PC-3 (cell line): Measurements from ENCODE around the gene ABCA12. TPM values are rescaled to one million over a fixed set of nuclear protein-coding genes. Genes with fewer than 3 reads are reported as not detected.

Experiments
- ATAC-seq: fragments of 200-7000 bp; cut with Tn5 transposase; 2 replicates; pipeline ENCODE4 v1.9.1; 2020; ENCODE audit warnings: mild to moderate bottlenecking, moderate library complexity
- BruUV-seq: library from RNA; stranded (reverse); fragments of 400-500 nt; replicated peaks from 2 replicates; lab custom pipeline; 2021; lab: Mats Ljungman, UMichigan
- CTCF ChIA-PET: fragments of 300-600 bp; sonication (Branson Sonifier 250); formaldehyde crosslinking; loops from one replicate; lab custom pipeline; 2022; ENCODE audit warnings: antibody characterized with exemption; lab: Charles Lee
- POLR2A ChIA-PET: fragments of 300-600 bp; sonication (Branson Sonifier 250); formaldehyde crosslinking; loops from one replicate; lab custom pipeline; 2022; ENCODE audit warnings: antibody characterized with exemption; ENCODE audit not compliant: unreplicated experiment; lab: Charles Lee
- DNase-seq: peaks from one replicate; pipeline ENCODE4 v3.0.0-alpha.2; 2015
- H2AFZ ChIP-seq: fragments of 300-600 bp; sonication (generic); 2 replicates; pipeline ENCODE4 v1.6.0; 2016; ENCODE audit warnings: antibody characterized with exemption, low read length
- H3F3A ChIP-seq: fragments of 300-600 bp; sonication (generic); one replicate; pipeline ENCODE4 v1.6.0; 2017; ENCODE audit warnings: antibody characterized with exemption, low read length, control low read depth, mild to moderate bottlenecking; ENCODE audit not compliant: unreplicated experiment
- H3K27ac ChIP-seq: fragments of 300-600 bp; sonication (generic); 2 replicates; pipeline ENCODE4 v1.5.1; 2016; ENCODE audit warnings: mild to moderate bottlenecking, low read length
- H3K27me3 ChIP-seq: fragments of 300-600 bp; sonication (generic); 2 replicates; pipeline ENCODE4 v1.6.1; 2016; ENCODE audit warnings: low read length, mixed read lengths
- H3K36me3 ChIP-seq: fragments of 300-600 bp; sonication (generic); 2 replicates; pipeline ENCODE4 v1.6.1; 2016; ENCODE audit warnings: low read depth, mixed run types, low read length, mixed read lengths
- H3K4me1 ChIP-seq: fragments of 300-600 bp; sonication (generic); 2 replicates; pipeline ENCODE4 v1.5.1; 2016; ENCODE audit warnings: low read length; ENCODE audit not compliant: insufficient read depth
- H3K4me2 ChIP-seq: fragments of 300-600 bp; sonication (generic); 2 replicates; pipeline ENCODE4 v1.6.0; 2016; ENCODE audit warnings: low read length
- H3K4me3 ChIP-seq: fragments of 300-600 bp; sonication (generic); 2 replicates; pipeline ENCODE4 v1.5.1; 2016; ENCODE audit warnings: mild to moderate bottlenecking, low read length, mixed read lengths
- H3K79me2 ChIP-seq: fragments of 300-600 bp; sonication (generic); 2 replicates; pipeline ENCODE4 v1.6.1; 2017; ENCODE audit warnings: low read length, mixed read lengths
- H3K9ac ChIP-seq: fragments of 300-600 bp; sonication (generic); 2 replicates; pipeline ENCODE4 v1.6.0; 2016; ENCODE audit warnings: mild to moderate bottlenecking, low read length
- H3K9me2 ChIP-seq: fragments of 300-600 bp; sonication (generic); replicated peaks from 2 replicates; pipeline ENCODE4 v1.6.1; 2016; ENCODE audit warnings: mixed run types, low read length, mixed read lengths
- H3K9me3 ChIP-seq: fragments of 300-600 bp; sonication (generic); 2 replicates; pipeline ENCODE4 v1.6.1; 2016; ENCODE audit warnings: low read length, mixed read lengths
- H4K20me1 ChIP-seq: fragments of 300-600 bp; sonication (generic); 2 replicates; pipeline ENCODE4 v1.6.1; 2016; ENCODE audit warnings: low read length, mixed read lengths
- EZH2 ChIP-seq: fragments of 300-600 bp; sonication (generic); IDR thresholded peaks from one replicate; pipeline ENCODE4 v1.6.1; 2017; ENCODE audit warnings: antibody characterized with exemption, mild to moderate bottlenecking, low read length; ENCODE audit not compliant: unreplicated experiment
- EZH2phosphoT487 ChIP-seq: fragments of 300-600 bp; sonication (generic); IDR thresholded peaks from 2 replicates; pipeline ENCODE4 v1.6.1; 2018; ENCODE audit warnings: mild to moderate bottlenecking, antibody characterized with exemption, low read length, borderline replicate concordance
- intact Hi-C: fragments of 100-400 bp; cut with micrococcal nuclease; formaldehyde crosslinking; loops from 2 replicates; pipeline ENCODE4 v1.9.0; 2023
- total RNA-seq: library from RNA; depleted of rRNA; stranded (reverse); fragments of >200 nt; gene quantifications from 2 replicates; pipeline ENCODE4 v1.2.3, GENCODE V29; 2014
- TF ChIP-seq, protein P1 (sequence below): fragments of 300-600 bp; sonication (generic); conservative IDR thresholded peaks from 2 replicates; pipeline ENCODE4 v1.5.1; 2017; ENCODE audit warnings: antibody characterized with exemption, low read depth, mild to moderate bottlenecking, low read length

The ABCA12 gene
- total RNA-seq, 1 experiment from 2014 or later, result not detected

DNA sequence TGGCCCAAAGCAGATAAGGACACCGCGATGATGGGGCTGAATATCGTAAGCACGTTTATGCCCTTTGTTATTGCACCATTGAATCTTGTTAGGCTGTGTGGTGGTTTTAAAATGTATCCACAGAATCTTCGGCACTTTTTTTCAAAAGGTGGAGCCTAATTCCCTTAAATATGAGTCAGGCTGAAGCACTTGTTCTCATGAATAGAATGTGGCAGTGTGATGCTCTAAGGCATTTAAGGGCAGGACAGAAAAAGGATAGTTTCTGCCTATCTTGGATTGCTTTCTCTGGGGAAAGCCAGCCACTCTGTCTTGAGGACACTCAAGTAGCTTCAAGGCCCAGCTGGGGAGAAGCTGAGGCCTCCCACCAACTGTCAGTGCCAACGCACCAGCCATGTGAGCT is 39.6 kb downstream of the ABCA12 start:
- DNase-seq (peak; percentile 5), ATAC-seq (peak; percentile 20; the same call in 1 of the 2 replicates)
- Histone ChIP-seq H3F3A (no peaks in the 10 kb centered on the region), H3K4me1 (0 out of 2 replicates have a peak, but pooled peaks cover 7% of the 10 kb centered on the region), H4K20me1 (no peaks in the 10 kb centered on the region), H3K9me3 (no peaks in the 10 kb centered on the region), H3K36me3 (no peaks in the 10 kb centered on the region), H3K9me2 (no peaks in the 10 kb centered on the region), H3K4me2 (no peak overlapping the region), H3K79me2 (no peaks in the 10 kb centered on the region), H2AFZ (no peak overlapping the region), H3K27ac (no peak overlapping the region), H3K27me3 (no peaks in the 10 kb centered on the region), H3K4me3 (no peak overlapping the region), H3K9ac (no peak overlapping the region)
- intact Hi-C loops, result no loop called here
- BruUV-seq, result no TSS peak
- TF ChIP-seq EZH2phosphoT487 (no peak), EZH2 (no peak)
- TF ChIP-seq, protein P1, sequence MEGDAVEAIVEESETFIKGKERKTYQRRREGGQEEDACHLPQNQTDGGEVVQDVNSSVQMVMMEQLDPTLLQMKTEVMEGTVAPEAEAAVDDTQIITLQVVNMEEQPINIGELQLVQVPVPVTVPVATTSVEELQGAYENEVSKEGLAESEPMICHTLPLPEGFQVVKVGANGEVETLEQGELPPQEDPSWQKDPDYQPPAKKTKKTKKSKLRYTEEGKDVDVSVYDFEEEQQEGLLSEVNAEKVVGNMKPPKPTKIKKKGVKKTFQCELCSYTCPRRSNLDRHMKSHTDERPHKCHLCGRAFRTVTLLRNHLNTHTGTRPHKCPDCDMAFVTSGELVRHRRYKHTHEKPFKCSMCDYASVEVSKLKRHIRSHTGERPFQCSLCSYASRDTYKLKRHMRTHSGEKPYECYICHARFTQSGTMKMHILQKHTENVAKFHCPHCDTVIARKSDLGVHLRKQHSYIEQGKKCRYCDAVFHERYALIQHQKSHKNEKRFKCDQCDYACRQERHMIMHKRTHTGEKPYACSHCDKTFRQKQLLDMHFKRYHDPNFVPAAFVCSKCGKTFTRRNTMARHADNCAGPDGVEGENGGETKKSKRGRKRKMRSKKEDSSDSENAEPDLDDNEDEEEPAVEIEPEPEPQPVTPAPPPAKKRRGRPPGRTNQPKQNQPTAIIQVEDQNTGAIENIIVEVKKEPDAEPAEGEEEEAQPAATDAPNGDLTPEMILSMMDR, result no peak
- ChIA-PET POLR2A (no interaction called here), CTCF (interaction anchor here (0.7 kb wide), 1 partner anchor 14 kb away, joined by 5 read pairs; no protein-coding TSS in a partner anchor)

DNA sequence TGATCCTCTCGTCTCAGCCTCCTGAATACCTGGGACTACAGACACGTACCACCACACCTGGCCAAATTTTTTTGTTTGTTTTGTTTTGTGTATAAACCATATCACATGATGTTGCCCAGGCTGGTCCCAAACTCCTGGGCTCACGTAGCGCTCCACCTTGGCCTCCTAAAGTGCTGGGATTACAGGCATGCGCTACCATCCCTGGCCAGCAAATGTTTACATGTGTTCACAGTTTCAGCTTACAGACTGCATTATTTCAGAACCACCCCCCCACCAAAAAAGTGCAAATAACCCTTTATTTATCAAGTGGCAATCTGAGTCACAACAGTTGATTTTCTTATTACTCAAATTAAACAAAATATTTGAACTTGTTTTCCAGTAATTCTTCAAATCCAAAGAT is 54.3 kb downstream of the ABCA12 start:
- intact Hi-C loops, result loop anchor here (5.0 kb wide), 1 partner anchor 83 kb away; no protein-coding TSS in a partner anchor
- ATAC-seq, result peak; percentile 81
- CTCF ChIA-PET, result interaction anchor here (0.7 kb wide), 1 partner anchor 181 kb away, joined by 4 read pairs; no protein-coding TSS in a partner anchor
- Histone ChIP-seq H3F3A (no peaks in the 10 kb centered on the region), H3K9me2 (no peaks in the 10 kb centered on the region), H3K27me3 (no peaks in the 10 kb centered on the region), H3K9ac (no peak overlapping the region), H3K4me2 (no peak overlapping the region), H3K27ac (no peak overlapping the region), H3K79me2 (no peaks in the 10 kb centered on the region), H4K20me1 (no peaks in the 10 kb centered on the region), H2AFZ (no peak overlapping the region), H3K4me1 (no peaks in the 10 kb centered on the region), H3K36me3 (no peaks in the 10 kb centered on the region), H3K4me3 (no peak overlapping the region), H3K9me3 (no peaks in the 10 kb centered on the region)
- TF ChIP-seq EZH2 (no peak), EZH2phosphoT487 (no peak)
- TF ChIP-seq, protein P1, result no peak
- no TSS peak for BruUV-seq
- DNase-seq, result peak; percentile 23
- POLR2A ChIA-PET, result no interaction called here

DNA sequence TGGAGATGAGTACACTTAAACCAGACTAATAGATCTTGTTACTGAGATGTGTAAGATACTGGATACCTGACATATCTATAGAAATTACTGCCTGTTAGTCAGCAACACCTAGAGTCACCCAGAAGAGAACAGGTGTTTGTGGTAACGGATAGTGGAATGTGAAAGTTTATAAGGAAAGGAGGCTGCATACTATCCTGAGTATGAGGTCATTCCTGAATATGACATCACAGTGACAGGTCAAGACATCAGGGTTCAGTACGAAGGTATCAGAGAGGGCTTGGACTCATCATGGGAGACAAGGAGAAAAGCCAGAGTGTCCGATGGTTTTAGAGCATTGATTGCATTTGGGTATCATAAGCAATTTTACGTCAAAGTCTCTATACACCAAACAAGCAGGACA is 55.3 kb downstream of the ABCA12 start:
- H4K20me1 ChIP-seq, result no peaks in the 10 kb centered on the region
- no peak overlapping the region for H3K4me3 ChIP-seq
- no peaks in the 10 kb centered on the region for H3K4me1 ChIP-seq
- no peak overlapping the region for H3K4me2 ChIP-seq
- no peaks in the 10 kb centered on the region for H3K36me3 ChIP-seq
- intact Hi-C loops, result loop anchor here (5.0 kb wide), 1 partner anchor 84 kb away; no protein-coding TSS in a partner anchor
- H3K9me3 ChIP-seq, result no peaks in the 10 kb centered on the region
- H3K9ac ChIP-seq, result no peak overlapping the region
- TF ChIP-seq EZH2 (no peak), EZH2phosphoT487 (no peak)
- TF ChIP-seq, protein P1, result no peak
- ChIA-PET POLR2A (no interaction called here), CTCF (no interaction called here)
- H3F3A ChIP-seq, result no peaks in the 10 kb centered on the region
- no peak overlapping the region for H3K27ac ChIP-seq
- ATAC-seq (no peak), DNase-seq (no peak)
- BruUV-seq, result no TSS peak
- H3K79me2 ChIP-seq, result no peaks in the 10 kb centered on the region
- no peaks in the 10 kb centered on the region for H3K27me3 ChIP-seq
- no peak overlapping the region for H2AFZ ChIP-seq
- H3K9me2 ChIP-seq, result no peaks in the 10 kb centered on the region
